Esophagus squamous epithelium (tissue), 4 donors: ENCODE measurements around the gene RYR3.

Experiments
- POLR2A ChIP-seq, 4 donors: fragments of 450-650 bp; IDR thresholded peaks; one replicate each; pipeline ENCODE4 v1.6.1; 2017; ENCODE audit warnings: antibody characterized with exemption in 4 of 4, mild to moderate bottlenecking in 4 of 4, moderate library complexity in 3 of 4
- TF ChIP-seq, protein P1 (sequence below), 6 experiments: fragments of 450-650 bp in 4 of 6; fragments of 200-600 bp in 2 of 6; sonication (generic) in 2 of 6; IDR thresholded peaks; one replicate each; pipeline ENCODE4 v1.5.1; 2016 to 2019; ENCODE audit warnings: antibody characterized with exemption in 6 of 6, mild to moderate bottlenecking in 4 of 6, moderate library complexity in 4 of 6

DNA sequence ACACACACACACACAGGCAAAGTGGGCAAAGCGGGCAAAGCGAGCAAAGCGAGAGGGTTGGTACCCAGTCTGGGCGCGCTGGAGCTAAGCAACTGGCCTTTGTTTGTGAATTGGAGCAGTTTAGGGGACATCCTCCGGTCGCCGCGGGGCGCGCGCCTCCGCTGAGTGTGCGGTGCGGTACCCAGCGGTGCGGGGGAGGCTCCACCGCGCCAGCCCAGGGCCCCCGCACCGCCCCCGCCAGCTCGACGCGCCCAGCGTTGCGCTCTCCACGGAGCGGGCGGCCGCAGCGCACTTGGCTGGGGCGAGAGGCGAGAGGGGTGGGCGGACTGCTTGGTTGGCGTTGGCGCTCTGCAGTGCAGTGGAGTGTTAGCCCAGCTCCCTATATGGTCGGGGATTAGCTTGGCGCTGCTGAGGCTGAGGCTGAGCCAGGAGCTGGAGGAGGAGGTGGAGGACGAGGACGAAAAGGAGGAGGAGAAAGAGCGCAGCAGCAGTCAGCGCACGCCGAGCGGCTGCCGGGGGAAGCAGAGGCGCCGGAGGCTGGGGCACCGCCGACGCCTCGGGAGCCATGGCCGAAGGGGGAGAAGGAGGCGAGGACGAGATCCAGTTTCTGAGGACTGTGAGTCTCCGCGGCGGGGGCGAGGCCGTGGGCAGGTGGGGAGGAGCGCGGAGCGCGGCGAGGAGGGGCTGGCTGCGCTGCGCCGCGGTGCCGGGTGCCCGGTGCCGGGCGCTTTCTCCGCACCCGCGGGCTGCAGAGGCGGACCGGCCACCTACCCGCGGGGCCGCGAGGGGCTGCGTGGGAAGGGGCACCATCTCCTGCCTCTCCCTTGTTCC, at the start of gene RYR3:
- no peak for TF ChIP-seq POLR2A (IDR thresholded peaks at IDR 0.05)
- TF ChIP-seq, protein P1, sequence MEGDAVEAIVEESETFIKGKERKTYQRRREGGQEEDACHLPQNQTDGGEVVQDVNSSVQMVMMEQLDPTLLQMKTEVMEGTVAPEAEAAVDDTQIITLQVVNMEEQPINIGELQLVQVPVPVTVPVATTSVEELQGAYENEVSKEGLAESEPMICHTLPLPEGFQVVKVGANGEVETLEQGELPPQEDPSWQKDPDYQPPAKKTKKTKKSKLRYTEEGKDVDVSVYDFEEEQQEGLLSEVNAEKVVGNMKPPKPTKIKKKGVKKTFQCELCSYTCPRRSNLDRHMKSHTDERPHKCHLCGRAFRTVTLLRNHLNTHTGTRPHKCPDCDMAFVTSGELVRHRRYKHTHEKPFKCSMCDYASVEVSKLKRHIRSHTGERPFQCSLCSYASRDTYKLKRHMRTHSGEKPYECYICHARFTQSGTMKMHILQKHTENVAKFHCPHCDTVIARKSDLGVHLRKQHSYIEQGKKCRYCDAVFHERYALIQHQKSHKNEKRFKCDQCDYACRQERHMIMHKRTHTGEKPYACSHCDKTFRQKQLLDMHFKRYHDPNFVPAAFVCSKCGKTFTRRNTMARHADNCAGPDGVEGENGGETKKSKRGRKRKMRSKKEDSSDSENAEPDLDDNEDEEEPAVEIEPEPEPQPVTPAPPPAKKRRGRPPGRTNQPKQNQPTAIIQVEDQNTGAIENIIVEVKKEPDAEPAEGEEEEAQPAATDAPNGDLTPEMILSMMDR (IDR thresholded peaks at IDR 0.05): no peak
